Stimulated activated CD4-positive, alpha-beta T cell treated with anti-CD3 and anti-CD28 coated beads, Interleukin-15, amount 100 ng/mL, for 48 hours (primary cell): Measurements from ENCODE around the gene OASL.
A peak's percentile ranks its signal among the peaks of the same experiment; 100 is the strongest.

Source experiments
- DNase-seq, 2 donors: peaks; one replicate each; pipeline ENCODE4 v3.0.0-alpha.2; 2020; ENCODE audit warnings: low read depth in 2 of 2

OASL gene

DNA sequence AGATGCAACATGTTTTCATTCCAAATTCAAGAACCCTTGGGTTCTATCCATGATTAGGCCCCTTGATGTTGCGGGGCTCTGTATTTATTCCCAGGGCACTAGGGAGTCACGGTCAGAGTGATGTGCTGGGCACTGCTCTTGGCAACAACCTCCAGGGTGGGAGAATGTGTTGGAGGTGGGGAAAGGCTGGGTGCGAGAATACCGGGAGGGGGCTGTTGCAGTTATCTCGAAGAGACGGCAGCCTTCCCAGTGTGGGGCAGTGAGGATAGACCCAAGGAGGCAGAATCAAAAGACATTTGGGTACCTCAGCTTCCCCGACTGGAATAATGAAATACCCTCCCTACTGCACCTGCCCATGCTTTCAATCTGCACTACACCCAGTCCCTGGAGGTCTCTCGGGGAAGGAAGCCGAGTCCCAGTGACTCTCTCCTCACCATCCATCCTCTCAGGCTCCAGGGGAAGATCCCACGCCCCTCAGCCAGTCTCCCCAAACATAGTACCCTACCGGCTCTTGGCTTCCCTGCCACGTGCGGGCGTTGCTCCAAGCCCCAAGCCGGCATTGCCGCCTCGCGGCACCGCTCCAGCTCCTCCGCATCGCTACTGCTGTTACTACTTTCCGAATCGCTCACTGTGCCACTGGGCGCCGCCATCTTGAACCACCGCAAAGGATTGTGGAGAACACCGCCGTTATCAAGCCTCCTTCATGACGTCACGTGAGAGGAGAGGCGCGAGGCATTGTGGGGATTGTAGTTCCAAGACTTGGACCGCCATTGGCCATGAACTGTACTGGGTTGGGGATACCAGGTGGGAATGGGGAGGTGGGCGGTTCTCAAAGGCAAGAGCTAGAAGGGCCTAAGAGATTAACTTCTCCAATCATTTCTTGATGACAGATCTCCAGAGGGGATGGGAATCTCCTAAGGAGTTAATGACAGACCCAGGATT is 22.9 kb downstream of the OASL start, which contains the start of gene C12orf43:
TSS of gene C12orf43 (minus strand) at position 663 of the 942 bp plus-strand sequence. CDS start at position 650, 13 bp downstream.
- peak; percentile 89 to 92 for DNase-seq

DNA sequence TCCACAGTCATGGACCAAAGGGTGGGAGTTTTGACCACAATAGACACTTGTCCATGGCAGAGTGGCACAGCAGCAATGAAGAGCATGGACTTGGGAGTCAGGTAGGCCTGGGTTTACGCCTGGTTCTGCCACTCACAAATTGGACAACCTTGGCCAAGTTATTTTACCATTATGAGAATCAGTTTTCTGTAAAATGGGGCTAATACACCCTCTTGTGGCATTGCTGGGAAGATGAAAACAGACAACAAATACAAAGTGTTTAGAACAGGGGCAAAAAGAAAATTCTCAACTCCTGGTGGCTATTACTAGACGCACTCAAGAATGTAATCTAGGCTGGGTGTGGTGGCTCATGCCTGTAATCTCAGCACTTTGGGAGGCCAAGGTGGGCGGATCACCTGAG is 25.3 kb downstream of the OASL start:
- no peak for DNase-seq

DNA sequence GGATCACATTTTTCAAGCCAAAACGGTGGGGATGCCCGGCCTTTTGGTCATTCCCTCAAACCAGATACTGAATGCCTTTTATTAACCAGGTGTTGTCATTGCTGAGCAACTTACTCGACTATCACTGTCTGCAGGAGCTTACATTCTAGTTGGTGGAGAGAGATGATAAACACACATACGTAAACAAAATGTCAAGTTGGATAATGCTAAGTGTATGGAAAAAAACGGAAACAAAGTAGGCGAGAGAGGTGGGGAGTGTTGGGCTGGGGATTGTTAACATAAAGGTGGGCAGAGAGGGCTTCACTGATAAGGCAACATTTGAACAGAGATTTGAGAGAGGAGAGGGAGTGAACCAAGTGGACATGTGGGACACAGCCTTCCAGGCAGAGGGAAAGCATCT is 27.2 kb downstream of the OASL start:
- DNase-seq: no peak

DNA sequence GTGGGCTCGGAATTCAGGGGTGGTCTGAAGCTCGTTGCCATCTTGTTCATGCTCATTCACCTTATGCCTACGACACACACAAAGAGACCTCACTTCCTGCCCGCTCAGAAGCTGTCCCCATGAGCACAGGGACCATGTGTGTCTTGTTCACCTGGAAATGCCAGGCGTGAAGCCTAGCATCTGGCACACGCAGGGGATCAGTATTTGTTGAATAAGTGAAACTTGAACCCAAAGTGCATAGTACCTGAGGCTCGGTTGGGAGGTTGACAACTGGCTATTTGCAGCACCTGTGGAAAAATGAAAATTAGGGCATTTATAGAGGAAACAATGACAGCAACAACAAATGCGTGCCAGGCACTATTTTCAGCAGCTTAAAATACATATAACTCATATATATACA is 28.2 kb downstream of the OASL start:
- DNase-seq: no peak

DNA sequence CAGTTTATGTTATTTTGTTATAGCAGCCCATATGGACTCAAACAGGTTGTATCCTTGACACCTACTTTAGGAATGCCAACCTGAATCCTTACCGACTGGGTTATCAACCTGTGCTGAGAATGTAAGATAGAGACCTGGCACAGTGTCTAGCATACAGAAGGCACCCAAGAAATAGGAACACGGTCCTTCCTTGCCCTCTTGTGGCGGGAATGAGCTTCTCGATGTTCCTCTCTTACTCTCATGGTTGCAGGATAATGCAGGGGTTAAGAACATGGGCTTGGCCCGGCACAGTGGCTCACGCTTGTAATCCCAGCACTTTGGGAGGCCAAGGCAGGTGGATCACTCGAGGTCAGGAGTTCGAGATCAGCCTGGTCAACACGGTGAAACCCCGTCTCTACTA is 29.3 kb downstream of the OASL start:
- no peak for DNase-seq

DNA sequence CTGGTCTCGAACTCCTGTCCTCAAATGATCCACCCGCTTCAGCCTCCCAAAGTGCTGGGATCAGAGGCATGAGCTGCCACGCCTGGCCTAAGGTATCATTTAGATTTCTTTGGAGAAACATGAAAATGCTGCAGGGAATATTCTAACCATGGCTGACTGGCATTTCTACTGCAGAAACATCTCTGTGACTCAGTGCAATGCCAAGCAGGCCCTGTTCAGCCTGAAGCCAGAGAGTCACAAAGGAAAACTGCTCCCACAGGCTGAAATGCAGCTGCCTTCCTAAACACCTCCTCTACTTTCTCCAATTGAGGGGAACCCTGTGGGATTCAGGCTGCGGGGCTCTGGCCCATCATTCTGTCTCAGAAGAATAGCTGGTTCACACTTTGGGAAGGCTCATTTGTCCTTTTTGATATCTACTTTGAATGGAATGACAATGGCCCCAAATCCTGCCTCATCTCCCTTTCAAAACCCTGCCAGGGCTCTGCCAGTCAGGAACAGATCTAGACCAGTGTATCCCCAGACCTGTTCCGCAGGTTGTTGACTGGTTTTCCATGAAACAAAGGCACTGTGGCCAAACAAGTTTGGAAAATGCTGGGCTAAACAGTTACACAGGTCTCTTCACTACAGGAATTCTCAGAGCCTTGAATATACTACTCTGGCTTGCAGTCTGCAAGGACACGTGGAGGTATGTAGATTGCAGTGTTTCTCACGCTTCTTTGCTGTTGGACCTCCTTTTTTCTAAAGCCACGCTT is 30.5 kb downstream of the OASL start:
- no peak for DNase-seq

DNA sequence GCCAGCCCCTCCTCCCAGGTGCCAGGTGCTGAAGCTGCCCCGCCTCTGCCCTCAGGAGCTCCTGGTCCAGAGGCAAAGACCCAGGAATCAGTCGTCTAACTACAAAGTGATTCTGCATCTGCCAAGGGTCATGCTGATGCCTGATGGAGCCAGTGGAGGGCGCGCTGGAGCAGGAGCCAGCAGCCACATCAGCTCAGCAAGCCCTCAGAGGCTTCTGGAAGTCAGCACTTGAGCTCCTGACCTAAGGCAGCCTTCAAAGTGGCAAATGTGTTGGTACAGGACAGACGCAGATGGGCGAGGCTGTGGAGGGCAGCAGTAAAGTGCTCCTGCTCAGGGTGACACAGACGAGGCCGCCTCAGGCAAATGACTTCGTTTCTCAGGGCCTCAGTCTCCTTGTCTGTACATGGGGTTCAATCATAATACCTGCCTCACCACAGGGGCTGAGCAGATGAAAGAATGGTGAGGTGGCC is 33.7 kb downstream of the OASL start:
- peak; percentile 28 to 38 for DNase-seq

DNA sequence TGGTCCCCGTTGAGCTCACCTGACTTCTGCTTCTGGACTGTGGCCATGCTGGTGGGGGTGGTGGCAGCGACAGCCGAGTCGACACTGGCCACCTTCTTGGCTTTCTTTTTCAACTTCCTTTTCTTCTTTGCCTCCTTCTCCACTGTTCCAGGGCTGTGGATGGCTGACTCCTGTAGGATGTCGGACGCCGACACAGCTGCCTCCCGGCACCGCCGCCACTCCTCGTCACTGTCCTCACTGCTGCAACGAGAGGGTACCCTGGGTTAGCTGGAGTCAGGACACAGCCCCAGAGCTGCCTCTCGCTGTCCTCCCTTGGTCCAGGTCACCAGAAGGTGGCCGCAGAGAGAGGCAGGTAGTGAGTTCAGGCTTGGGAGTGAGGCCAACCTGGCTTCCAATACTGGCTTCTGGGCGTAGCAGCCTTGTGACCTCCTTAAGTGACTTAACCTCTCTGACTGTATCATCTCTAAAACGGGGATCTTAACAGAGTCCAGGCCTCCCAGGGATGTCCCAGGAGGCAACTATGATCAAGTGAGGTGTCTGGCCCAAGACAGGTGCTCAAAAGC is 34.7 kb downstream of the OASL start:
- DNase-seq: no peak

DNA sequence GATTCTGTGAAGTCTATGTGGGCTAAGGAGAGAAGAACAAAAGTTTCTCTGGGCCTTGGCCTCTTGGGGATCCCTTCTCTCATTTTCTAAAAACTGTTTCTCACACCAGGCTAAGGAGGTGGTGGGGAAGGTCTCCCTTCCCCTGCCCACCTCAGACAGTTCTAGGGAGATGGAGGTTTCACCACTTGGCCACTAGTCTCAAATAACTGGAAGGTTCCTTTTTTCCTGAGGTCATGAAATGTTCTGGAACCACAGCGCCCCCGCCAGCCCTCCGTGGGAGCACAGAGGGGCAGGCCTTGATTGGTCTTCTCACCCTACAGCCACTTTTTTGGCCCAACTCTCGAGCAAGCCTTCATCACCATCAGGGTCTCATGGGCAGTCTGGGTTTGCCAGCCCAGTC is 35.4 kb downstream of the OASL start:
- no peak for DNase-seq

DNA sequence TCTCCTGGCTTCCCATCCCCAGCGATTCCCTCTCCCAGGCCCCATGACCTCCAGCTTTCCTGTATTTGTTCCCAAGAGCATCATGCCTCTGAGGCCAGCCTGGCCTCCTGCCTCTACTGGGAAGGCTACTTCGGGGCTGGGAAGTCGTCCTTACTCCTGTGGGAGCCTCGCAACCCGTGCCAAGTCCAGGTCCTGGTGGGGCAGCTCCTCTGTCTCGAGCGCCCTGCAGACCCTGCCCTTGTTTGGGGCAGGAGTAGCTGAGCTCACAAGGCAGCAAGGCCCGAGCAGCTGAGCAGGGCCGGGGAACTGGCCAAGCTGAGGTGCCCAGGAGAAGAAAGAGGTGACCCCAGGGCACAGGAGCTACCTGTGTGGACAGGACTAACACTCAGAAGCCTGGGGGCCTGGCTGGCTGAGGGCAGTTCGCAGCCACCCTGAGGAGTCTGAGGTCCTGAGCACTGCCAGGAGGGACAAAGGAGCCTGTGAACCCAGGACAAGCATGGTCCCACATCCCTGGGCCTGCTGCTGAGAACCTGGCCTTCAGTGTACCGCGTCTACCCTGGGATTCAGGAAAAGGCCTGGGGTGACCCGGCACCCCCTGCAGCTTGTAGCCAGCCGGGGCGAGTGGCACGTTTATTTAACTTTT is 37.1 kb downstream of the OASL start:
- DNase-seq: no peak

DNA sequence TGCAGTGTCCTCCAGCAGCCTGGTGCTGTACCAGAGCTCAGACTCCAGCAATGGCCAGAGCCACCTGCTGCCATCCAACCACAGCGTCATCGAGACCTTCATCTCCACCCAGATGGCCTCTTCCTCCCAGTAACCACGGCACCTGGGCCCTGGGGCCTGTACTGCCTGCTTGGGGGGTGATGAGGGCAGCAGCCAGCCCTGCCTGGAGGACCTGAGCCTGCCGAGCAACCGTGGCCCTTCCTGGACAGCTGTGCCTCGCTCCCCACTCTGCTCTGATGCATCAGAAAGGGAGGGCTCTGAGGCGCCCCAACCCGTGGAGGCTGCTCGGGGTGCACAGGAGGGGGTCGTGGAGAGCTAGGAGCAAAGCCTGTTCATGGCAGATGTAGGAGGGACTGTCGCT is 38.0 kb downstream of the OASL start:
- no peak for DNase-seq

DNA sequence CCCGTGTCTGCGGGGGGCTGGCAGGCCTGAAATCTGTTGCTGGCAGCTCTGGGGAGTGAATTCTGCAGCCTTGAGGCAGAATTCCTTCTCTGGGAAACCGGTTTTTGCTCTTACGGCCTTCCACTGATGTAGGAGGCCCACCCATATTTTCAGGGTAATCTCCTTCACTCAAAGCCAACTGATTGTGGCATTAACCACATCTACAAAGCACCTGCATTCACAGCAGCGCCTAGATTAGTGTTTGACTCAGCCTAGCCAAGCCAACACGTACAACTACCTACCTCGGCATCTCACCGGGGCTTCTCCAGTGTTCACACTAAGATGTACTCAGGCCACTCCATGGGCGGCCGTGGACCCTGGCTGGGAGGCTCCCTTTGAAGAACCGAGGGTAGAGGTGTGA is 38.5 kb downstream of the OASL start:
- no peak for DNase-seq

DNA sequence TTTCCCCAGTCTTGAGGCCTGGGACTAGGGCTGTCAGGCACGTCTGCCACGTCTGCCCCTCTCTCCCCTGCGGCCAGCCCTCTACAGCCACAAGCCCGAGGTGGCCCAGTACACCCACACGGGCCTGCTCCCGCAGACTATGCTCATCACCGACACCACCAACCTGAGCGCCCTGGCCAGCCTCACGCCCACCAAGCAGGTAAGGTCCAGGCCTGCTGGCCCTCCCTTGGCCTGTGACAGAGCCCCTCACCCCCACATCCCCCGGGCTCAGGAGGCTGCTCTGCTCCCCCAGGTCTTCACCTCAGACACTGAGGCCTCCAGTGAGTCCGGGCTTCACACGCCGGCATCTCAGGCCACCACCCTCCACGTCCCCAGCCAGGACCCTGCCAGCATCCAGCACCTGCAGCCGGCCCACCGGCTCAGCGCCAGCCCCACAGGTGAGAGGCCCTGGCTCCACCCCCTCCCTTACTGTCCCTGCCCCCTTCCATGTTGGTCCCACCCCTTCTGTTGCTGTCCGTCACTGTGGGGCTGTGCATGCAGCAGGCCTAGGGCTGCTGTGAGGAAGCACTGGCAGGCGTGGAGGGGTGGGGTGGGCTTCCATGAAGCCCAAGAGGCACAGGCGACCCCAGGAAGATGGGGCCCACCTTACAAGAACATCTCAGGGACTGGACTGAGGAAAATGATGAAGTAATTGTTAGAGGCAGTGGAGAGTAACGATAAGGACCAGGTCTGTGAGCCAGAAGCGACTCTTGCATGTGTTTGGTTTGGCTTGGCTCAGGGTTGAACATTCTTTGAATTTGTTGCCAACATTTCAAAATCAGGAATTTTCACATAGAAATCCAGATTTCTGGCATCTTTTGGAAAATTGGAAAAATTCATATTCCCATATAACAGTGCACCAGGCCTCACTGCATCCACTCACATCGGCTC is 39.6 kb downstream of the OASL start:
- DNase-seq: no peak

DNA sequence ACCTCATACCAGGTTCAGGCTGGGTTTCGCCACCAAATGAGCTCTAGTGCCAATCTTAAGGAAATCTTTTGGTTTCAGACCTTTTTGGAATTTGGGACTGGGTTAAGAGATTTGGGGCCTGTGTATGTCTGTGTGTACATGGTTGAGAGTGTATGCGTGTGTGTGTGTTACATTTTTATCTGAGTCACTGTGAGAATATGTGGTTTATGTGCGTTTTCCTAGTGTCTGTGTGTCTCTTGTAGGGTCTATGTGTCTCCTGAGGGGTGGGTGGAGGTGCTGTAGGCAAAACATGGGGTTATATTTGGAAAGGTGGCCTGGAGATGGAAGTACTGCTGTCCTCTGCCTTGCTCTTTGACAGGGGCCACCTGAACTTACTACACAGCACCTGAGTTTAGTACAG is 40.6 kb downstream of the OASL start:
- no peak for DNase-seq

DNA sequence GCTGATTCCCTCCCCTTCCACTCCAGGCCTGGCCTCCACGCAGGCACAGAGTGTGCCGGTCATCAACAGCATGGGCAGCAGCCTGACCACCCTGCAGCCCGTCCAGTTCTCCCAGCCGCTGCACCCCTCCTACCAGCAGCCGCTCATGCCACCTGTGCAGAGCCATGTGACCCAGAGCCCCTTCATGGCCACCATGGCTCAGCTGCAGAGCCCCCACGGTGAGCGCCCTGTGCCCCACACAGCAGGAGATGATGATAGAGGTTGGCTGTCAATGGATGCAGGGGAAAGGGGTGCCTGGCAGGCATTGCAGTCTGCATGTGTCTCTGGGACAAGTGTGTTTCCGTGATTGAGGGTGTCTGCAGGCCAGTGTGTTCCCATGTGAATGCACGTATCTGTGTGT is 41.6 kb downstream of the OASL start:
- no peak for DNase-seq

DNA sequence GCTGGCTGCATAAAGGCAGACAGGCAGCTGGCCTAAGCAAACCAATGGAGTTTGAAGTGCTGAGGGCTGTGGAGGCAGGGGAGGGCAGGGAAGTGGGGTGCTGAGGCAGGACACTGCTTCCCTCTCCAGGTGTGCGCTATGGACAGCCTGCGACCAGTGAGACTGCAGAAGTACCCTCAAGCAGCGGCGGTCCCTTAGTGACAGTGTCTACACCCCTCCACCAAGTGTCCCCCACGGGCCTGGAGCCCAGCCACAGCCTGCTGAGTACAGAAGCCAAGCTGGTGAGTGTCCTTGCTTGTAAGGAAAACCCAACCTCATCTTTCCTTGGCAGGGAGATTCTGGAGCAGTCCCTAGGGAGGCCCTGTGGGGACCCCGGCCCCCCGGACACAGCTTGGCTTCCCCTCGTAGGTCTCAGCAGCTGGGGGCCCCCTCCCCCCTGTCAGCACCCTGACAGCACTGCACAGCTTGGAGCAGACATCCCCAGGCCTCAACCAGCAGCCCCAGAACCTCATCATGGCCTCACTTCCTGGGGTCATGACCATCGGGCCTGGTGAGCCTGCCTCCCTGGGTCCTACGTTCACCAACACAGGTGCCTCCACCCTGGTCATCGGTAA is 42.8 kb downstream of the OASL start:
- DNase-seq: no peak

DNA sequence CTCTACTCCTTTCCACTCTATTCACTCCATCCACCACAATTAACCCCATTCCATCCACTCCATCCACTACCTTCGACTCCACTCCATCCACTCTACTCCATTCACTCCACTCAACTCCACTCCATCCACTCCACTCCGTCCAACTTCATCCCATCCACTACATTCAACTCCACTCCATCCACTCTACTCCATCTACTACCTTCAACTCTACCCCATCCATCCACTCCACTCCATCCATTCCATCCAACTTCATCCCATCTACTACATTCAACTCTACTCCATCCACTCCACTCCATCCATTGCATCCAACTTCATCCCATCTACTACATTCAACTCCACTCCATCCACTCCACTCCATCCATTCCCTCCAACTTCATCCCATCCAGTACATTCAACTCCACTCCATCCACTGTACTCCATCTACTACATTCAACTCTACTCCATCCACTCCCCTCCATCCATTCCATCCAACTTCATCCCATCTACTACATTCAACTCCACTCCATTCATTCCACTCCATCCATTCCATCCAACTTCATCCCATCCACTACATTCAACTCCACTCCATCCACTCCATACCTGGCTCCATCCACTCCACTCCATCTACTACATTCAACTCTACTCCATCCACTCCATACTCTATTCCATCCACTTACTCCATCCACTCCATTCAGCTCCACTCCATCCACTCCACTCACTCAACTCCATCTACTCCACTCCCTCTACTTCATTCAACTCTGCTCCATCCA is 44.3 kb downstream of the OASL start:
- DNase-seq: no peak

DNA sequence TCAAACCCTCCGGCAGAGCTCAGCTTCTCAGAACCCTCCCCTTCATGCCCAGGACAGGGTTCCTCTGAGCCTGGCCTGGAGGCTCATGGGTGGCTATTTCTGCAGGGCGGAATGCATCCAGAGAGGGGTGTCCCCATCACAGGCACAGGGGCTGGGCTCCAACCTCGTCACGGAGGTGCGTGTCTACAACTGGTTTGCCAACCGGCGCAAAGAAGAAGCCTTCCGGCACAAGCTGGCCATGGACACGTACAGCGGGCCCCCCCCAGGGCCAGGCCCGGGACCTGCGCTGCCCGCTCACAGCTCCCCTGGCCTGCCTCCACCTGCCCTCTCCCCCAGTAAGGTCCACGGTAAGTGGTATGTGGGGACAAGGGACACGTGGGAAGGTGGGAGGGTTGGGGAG is 45.0 kb downstream of the OASL start:
- no peak for DNase-seq

DNA sequence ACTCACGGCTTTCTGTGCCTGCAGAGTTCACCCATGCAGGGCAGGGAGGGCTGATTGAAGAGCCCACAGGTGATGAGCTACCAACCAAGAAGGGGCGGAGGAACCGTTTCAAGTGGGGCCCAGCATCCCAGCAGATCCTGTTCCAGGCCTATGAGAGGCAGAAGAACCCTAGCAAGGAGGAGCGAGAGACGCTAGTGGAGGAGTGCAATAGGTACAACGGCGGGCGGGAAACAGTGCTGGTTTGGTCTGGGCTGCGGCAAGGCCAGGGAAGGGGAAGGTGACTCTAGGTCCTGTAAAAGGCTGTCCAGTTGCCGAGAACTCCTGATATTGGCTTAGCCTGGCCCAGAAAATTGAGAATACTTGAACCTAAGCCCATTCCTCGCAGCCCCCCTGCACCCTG is 45.5 kb downstream of the OASL start:
- no peak for DNase-seq

DNA sequence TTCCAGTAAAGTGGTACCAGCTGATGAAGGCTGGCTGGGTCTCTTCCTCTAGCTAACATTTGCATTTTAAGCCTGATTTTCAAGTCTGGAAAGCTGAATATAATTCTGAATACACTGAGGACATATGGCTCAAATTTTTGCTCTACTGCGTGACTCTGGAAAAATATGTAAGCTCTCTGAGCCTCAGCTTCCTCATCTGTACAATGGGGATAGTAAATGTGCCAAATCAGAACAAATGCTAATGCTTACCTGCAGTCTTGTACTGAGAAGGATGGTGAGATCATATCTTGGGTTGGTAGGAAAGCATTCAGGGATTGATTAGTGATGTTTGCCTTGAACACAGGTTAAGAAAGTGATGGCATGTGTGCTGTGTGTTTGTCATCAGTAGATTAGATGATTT is 46.1 kb downstream of the OASL start:
- DNase-seq: no peak
